ENCODE results near the gene ZDHHC17.

Gene ZDHHC17

DNA sequence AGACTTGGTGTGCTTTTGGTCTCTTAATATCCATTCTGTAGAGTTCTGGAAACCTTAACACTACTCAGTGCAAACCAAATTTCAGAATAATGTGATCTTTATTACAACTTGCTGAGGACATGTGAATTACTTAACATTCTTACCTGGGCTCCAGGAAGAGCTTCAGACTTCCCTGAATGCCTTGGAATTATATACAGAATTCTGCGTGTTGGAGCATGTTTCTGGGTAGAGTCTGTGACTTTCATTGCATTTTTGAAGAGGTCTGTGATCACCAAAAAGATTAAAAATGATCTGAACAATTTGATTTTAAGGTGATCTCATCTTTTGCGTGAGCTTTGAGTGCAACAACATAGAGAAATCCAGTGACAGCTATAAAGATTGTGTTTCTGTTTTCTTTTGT is 35.4 kb downstream of the ZDHHC17 start:
- no peaks in the 10 kb centered on the region for H4K20me1 ChIP-seq (ENCODE audit: insufficient read depth, low read length, poor library complexity, severe bottlenecking)
- H3K36me3 ChIP-seq (ENCODE audit: insufficient read depth, low read length): peaks cover 25% of the 10 kb centered on the region; the same call in 1 of the 2 replicates
- H3K9ac ChIP-seq (ENCODE audit: low read depth, low read length, poor library complexity, severe bottlenecking): no peak overlapping the region
- no peak overlapping the region for H3K4me3 ChIP-seq (ENCODE audit: low read length, poor library complexity, severe bottlenecking)
- TF ChIP-seq CTCF (conservative IDR thresholded peaks at IDR 0.05; ENCODE audit: low read length) (no peak), EZH2phosphoT487 (IDR thresholded peaks at IDR 0.05; ENCODE audit: borderline replicate concordance) (no peak)
- H3K27me3 ChIP-seq (ENCODE audit: insufficient read depth, low read length, poor library complexity, severe bottlenecking): no peaks in the 10 kb centered on the region
- no peaks in the 10 kb centered on the region for H3K4me1 ChIP-seq (ENCODE audit: insufficient read depth, low read length, poor library complexity, severe bottlenecking)
- H3K79me2 ChIP-seq (ENCODE audit: insufficient read depth, low read length): peaks cover 26% of the 10 kb centered on the region; the same call in 1 of the 2 replicates
- no peaks in the 10 kb centered on the region for H3F3A ChIP-seq (ENCODE audit: low read depth)
- H3K9me3 ChIP-seq (ENCODE audit: insufficient read depth, low read depth, low read length): peaks cover 3% of the 10 kb centered on the region; the same call in 1 of the 2 replicates
- no peaks in the 10 kb centered on the region for H3K9me2 ChIP-seq (replicated peaks; ENCODE audit: low read depth, low read length)
- H2AFZ ChIP-seq (ENCODE audit: low read length): no peak overlapping the region
- H3K4me2 ChIP-seq (ENCODE audit: low read depth, low read length, poor library complexity, severe bottlenecking): no peak overlapping the region

DNA sequence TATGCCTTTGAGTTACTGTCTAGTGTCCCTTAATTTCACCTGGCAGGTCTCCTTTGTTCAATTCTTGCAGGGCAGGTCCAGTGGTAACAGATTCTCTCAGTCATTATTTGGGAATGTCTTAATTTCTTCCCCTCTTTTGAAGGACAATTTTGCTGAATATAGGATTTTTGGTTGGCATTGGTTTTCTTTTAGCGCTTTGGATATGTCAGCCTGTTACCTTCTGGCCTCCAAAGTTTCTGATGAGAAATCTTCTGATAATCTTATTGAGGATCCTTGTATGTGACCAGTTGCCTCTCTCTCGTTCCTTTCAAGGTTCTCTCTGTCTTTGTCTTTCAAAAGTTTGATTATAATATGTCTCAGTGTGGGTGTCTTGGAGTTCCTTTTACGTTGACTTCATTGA is 38.1 kb downstream of the ZDHHC17 start:
- no peak overlapping the region for H3K4me2 ChIP-seq (ENCODE audit: low read depth, low read length, poor library complexity, severe bottlenecking)
- no peak overlapping the region for H3K9ac ChIP-seq (ENCODE audit: low read depth, low read length, poor library complexity, severe bottlenecking)
- H3K4me1 ChIP-seq (ENCODE audit: insufficient read depth, low read length, poor library complexity, severe bottlenecking): no peaks in the 10 kb centered on the region
- peaks cover 3% of the 10 kb centered on the region; the same call in 1 of the 2 replicates for H3K9me3 ChIP-seq (ENCODE audit: insufficient read depth, low read depth, low read length)
- peaks cover 17% of the 10 kb centered on the region; the same call in 1 of the 2 replicates for H3K79me2 ChIP-seq (ENCODE audit: insufficient read depth, low read length)
- H3F3A ChIP-seq (ENCODE audit: low read depth): no peaks in the 10 kb centered on the region
- no peaks in the 10 kb centered on the region for H3K27me3 ChIP-seq (ENCODE audit: insufficient read depth, low read length, poor library complexity, severe bottlenecking)
- peaks cover 42% of the 10 kb centered on the region; the same call in 1 of the 2 replicates for H3K36me3 ChIP-seq (ENCODE audit: insufficient read depth, low read length)
- TF ChIP-seq EZH2phosphoT487 (IDR thresholded peaks at IDR 0.05; ENCODE audit: borderline replicate concordance): no peak
- TF ChIP-seq CTCF (conservative IDR thresholded peaks at IDR 0.05; ENCODE audit: low read length): no peak
- H3K4me3 ChIP-seq (ENCODE audit: low read length, poor library complexity, severe bottlenecking): no peak overlapping the region
- H4K20me1 ChIP-seq (ENCODE audit: insufficient read depth, low read length, poor library complexity, severe bottlenecking): peaks cover 4% of the 10 kb centered on the region
- H2AFZ ChIP-seq (ENCODE audit: low read length): no peak overlapping the region
- no peaks in the 10 kb centered on the region for H3K9me2 ChIP-seq (replicated peaks; ENCODE audit: low read depth, low read length)

- no peak overlapping the region for H2AFZ ChIP-seq (ENCODE audit: low read length)
- H4K20me1 ChIP-seq (ENCODE audit: insufficient read depth, low read length, poor library complexity, severe bottlenecking): peaks cover 4% of the 10 kb centered on the region
- H3K4me1 ChIP-seq (ENCODE audit: insufficient read depth, low read length, poor library complexity, severe bottlenecking): no peaks in the 10 kb centered on the region
- no peak overlapping the region for H3K4me2 ChIP-seq (ENCODE audit: low read depth, low read length, poor library complexity, severe bottlenecking)
- H3K36me3 ChIP-seq (ENCODE audit: insufficient read depth, low read length): peaks cover 46% of the 10 kb centered on the region; the same call in 1 of the 2 replicates
- peaks cover 3% of the 10 kb centered on the region; the same call in 1 of the 2 replicates for H3K9me3 ChIP-seq (ENCODE audit: insufficient read depth, low read depth, low read length)
- H3K4me3 ChIP-seq (ENCODE audit: low read length, poor library complexity, severe bottlenecking): no peak overlapping the region
- H3K9me2 ChIP-seq (replicated peaks; ENCODE audit: low read depth, low read length): no peaks in the 10 kb centered on the region
- H3K27me3 ChIP-seq (ENCODE audit: insufficient read depth, low read length, poor library complexity, severe bottlenecking): no peaks in the 10 kb centered on the region
- H3K9ac ChIP-seq (ENCODE audit: low read depth, low read length, poor library complexity, severe bottlenecking): no peak overlapping the region
- no peaks in the 10 kb centered on the region for H3F3A ChIP-seq (ENCODE audit: low read depth)
- TF ChIP-seq CTCF (conservative IDR thresholded peaks at IDR 0.05; ENCODE audit: low read length) (no peak), EZH2phosphoT487 (IDR thresholded peaks at IDR 0.05; ENCODE audit: borderline replicate concordance) (no peak)
- H3K79me2 ChIP-seq (ENCODE audit: insufficient read depth, low read length): peaks cover 13% of the 10 kb centered on the region; the same call in 1 of the 2 replicates
Observed at GRCh38 chr12:76804435-76804976, 40.6 kb downstream of the ZDHHC17 start.
